ENCODE data around the gene DEGS2.
"Not testable (repeated sequence)": the region's sequence is repeated elsewhere in the genome, so short reads cannot be mapped to it uniquely, and the experiment has no call there.

Gene DEGS2

GRCh38 chr14:100176811-100177327 is 17.4 kb upstream of the DEGS2 start:
- DNase-seq: no peak

DNA sequence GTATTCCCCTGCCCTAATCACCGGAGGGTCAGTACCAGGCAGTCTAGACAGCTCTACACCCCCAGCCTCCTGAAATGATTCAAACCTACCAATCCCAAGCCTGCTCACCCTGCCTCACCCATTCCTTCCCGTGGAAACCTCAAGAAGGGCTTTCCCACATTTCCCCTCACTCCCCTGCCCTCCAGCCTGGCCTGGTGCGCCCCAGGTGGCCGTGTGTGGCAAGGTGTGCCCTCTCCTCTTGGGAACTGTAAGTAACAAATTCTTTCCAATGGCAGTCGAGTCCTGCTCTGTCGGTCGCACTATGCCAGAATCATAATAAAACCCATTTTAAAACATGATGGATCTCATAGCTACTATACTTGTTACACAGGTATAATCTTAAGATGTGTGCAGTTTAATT is 13.9 kb upstream of the DEGS2 start:
- DNase-seq: no peak

DNA sequence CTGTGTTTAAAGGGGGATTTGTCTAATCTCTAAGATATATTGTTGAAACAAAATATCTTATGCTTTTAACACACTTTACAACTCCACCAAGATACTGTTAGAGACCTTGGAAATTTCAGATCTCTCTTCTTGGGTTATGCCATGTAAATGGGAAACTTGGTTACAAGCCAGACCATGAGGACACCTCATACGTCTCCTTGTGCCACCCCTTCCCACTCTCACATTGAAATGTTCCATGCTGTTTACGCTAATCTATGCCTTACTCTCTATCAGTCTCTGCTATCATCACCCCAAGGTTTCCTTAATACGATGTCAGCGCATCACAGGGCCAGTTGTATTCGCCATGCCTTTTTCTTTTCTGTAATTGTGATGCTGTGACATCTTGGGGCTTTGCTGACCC is 13.4 kb upstream of the DEGS2 start:
- no peak for DNase-seq

- no peak for DNase-seq
These were observed 11.4 kb upstream of the DEGS2 start for GRCh38 chr14:100170880-100171279.

DNA sequence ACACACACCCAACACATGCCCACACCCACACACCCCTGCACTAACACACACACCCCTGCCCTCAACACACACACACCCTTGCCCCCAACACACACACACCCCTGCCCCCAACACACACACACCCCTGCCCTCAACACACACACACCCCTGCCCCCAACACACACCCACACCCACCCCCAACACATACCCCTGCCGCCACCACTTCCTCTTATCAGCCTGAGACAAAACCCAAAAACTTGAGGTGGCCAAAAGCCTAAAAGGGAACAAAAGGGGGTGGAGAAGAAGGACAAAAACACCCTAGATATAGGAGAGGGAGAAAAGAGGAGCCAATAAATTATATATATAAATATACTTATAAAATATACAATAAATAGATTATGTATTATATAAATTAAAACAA is 9.1 kb upstream of the DEGS2 start:
- DNase-seq: no peak

- no peak for DNase-seq
These were observed 6.5 kb upstream of the DEGS2 start for GRCh38 chr14:100165831-100166440.

- DNase-seq: no peak
These were observed 5.9 kb upstream of the DEGS2 start for GRCh38 chr14:100165376-100165775.

- DNase-seq: no peak
These were observed 1.1 kb upstream of the DEGS2 start for GRCh38 chr14:100160534-100160916.

- DNase-seq: no peak
These were observed 554 bp upstream of the DEGS2 start for GRCh38 chr14:100159865-100160533.

DNA sequence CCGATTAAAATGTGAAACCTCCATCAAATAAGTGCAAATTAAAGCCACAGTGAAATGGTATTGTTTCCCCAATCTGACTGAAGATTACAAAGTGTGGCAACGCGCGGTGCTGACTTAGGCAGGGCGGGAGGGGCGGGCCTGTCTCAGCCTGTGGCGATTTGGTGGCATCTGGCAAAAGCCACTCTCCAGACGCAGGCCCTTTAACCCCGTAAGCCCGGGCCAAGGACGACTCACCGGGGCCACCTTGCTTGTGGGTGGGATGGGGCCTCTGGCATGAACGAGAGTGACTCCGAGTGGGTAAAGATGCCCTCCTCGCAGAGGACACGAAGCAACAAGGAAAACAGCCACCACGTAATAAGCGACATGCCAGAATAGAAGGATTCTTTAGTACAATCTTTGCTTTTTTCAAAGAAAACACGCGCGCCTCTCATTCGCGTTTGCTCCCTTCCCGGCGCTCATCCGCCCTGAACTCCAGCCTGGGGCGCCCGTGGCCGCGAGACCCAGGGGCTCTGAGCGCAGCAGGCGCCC is 815 bp downstream of the DEGS2 start:
- DNase-seq: no peak

DNA sequence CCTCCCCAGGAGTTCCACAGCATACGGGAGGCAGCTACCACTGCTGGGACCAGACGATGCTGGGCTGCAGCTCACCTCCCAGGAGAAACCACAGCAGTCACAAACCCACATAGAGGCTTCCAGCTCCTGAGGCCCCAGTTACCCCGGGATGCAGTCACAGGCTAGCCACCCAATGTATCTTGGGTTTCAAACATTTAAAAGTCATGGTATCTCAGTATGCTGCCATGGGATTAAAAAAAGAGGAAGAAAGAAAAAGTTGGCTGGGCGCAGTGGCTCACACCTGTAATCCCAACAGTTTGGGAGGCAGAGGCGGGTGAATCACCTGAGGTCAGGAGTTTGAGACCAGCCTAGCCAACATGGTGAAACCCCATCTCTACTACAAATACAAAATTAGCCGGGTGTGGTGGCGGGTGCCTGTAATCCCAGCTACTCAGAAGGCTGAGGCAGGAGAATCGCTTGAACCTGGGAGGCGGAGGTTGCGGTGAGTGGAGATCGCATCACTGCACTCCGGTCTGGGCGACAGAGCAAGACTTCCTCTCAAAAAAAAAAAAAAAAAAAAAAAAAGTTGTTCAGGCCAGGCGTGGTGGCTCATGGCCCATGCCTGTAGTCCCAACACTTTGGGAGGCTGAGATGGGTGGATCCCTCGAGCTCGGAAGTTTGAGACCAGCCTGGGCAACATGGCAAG is 1.8 kb downstream of the DEGS2 start:
- not testable (repeated sequence) for DNase-seq

- no peak for DNase-seq
These were observed 2.7 kb downstream of the DEGS2 start for GRCh38 chr14:100156776-100157175.

DNA sequence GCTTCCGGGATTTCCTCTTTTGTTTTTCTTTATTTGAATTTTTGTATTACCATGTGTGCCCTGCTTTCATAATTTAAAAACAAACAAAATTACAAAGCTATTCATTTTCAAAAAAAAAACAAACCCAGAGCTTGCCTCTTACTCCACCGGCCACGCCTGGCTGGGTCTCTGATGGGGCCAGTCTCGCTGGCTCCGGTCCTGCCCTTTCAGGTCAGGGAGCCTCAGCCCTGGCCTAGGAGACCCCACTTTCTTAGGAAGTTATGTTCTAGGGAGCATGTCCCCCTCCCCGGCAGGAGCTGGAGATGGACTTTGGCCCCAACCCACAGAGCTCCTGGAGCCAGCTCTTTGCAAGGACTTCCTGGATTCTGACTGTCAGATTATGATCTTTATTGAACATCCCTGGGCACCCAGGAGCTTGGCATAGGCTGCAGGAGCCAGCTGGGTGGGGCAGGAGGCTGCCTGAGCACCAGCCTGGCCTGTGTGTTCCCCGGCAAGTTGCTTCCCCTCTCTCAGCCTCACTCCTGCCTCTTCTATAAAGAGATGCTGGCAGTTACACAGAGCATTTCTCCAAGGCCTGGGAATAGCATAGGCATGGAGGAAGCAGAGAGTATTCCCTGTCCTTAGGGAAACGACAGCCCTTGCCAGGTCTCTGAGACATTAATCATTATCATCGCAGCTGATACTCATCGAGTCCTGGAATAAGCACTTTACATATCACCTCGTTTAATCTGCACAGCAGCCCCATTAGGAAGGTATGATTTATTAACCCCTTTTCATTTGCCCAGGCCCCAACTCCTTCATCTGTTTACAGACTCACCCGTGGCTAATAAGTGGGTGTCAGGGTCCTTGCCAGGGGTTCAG is 3.5 kb downstream of the DEGS2 start:
- DNase-seq: no peak

DNA sequence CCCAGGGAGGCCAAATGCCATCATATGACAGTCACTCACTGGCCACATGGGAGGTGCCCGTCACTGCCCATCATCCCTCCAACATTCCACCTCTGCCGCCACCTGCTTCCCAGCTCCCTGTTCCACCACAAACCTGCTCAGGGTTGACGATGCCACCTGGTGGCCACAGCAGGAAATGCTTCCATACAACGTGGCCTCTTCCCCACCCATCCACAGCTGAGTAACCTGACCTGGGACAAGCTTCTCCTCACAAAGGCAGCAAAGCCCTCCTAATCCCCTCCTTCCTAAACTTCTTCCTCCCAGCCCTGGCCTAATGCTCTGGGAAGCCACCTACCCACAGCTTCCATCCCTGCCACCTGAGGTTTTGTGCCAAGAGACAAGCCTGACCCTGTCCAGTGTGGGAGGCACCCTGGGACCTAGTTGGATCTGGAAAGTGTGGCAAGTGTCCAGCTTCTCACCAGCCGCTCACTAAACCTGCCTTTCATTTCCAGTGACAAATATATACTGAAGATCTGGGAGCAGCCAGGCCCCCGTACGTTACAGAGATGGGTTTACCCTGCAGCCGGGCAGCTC is 4.3 kb downstream of the DEGS2 start:
- DNase-seq: no peak

DNA sequence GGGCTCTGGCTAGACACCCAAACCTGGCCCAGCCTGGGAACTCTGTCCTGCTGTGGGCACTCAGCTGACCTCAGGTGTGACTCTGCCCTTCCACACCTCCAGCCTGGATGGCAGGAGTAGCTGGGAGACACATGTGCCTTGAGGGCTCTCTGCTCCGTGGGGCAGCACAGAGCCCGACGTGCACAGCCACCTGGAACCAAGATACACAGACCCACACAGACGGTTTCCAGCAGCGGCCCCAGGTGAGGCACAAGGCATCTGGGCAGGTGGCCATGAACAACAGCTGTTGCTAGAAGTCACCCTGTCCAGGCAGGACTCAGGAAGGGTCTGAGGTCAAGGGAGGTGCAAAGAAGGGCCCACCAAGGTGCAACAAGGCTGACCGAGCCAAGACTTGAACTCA is 5.9 kb downstream of the DEGS2 start:
- no peak for DNase-seq

GRCh38 chr14:100152091-100152490 is 7.4 kb downstream of the DEGS2 start:
- no peak for DNase-seq

DNA sequence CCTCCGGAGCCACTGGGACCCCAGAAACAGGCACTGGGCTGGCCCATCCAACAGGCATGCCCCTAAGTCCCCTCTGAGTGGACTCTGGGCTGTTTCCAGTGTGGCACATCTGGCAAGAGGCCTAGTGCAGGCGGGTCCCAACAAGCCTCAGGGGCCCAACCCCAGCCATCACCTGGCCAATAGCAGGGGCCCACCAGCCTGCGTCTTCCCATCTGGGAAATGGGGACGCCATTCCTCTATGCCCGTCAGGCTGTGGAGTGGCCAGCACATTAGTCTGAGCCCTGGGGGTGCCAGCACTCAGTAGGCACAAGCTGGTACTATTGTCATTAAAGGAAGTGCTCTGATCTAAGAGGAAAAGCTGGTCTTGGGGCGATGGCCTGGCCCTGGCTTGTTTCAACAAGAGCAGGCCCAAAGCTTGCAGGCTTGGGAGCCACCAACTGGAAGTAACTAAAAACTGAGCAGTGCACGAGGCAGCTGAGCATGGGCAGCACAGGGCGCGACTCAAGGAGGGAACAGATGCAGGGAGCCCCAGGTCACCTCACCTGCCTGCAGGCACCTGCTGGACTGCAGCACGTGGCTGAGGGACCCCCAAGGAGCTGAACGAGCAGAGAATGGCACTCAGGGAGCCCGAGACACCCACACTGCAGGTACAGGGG is 8.4 kb downstream of the DEGS2 start:
- no peak for DNase-seq

DNA sequence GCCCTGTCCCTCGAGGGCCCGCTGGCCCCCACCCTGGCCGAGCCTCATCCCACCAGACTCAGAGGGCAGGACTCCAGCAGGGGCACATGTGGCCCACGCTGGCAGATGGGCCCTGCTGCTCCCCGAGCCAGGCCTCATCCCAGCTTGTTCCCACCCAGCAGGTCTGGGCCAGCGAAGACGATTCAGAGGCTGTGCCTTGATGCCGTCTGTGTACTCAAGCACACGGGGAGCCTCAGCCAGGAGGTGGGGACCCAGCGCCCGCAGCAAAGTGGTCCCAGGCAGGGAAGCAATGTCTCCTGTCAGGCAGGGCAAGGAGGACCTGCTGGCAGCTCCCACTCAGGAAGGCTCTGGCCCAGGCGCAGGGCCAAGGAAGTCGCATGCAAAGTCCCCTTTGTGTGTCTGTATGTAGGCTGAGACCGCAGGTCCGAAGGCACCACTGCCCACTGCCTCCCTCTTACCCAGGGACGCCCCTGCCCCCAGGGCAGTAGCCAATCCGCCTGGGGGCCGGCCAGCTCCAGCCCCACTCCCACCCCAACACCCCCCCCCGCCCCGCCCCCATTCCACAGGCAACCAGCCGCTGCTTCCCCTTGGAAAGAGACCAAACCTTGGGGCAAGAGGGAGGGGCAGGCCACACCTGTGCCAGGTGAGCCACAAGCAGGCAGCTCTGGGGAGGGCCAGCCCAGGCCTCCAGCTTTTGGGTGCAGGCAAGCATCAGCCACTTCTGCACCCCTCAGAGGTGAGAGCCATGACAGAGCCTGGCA is 9.4 kb downstream of the DEGS2 start:
- DNase-seq: no peak

- no peak for DNase-seq
These were observed 10.4 kb downstream of the DEGS2 start for GRCh38 chr14:100148837-100149731.

All from CD4-positive, alpha-beta T cell treated with Interleukin-4 for 1 hour (primary cell).